ENCODE measurements around the gene TMEM125.

Gene TMEM125

DNA sequence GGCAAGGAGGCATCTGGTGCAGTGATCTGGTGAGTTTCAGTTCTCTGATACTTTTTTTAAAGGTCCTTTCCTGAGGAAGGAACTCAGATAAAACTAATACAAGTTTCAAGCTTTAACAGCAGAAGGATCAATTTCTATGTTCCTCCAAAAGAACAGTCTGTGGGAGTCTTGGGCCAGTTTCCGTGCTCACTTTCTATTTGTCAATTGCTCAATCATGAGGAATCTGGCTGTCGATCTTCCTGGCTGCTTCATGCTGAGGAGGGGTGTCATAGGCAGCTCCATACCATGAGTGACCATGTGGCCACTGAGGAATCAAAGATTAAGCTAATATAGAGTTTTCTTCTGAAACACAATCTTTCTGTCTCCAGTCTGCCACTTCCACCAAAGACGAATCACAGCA is 11.4 kb upstream of the TMEM125 start:
- Histone ChIP-seq H3K9ac (ENCODE audit: low read length in 5 of 5) (no peak overlapping the region), H3K4me1 (ENCODE audit: control insufficient read depth in 5 of 5, insufficient read depth in 5 of 5, low read length in 5 of 5) (peaks cover 0 to 14% (median 6%) of the 10 kb centered on the region in 5 donors), H3K27me3 (ENCODE audit: control insufficient read depth in 5 of 5, insufficient read depth in 4 of 5, low read length in 5 of 5) (no peaks in the 10 kb centered on the region), H3K9me3 (ENCODE audit: control insufficient read depth in 5 of 5, low read length in 5 of 5) (peaks cover 0 to 2% (median 0%) of the 10 kb centered on the region in 5 donors), H3K36me3 (ENCODE audit: control insufficient read depth in 5 of 5, insufficient read depth in 5 of 5, low read length in 5 of 5) (no peaks in the 10 kb centered on the region), H3K4me3 (ENCODE audit: low read depth in 1 of 5, low read length in 5 of 5) (no peak overlapping the region), H3K27ac (ENCODE audit: low read depth, low read length) (no peak overlapping the region)

DNA sequence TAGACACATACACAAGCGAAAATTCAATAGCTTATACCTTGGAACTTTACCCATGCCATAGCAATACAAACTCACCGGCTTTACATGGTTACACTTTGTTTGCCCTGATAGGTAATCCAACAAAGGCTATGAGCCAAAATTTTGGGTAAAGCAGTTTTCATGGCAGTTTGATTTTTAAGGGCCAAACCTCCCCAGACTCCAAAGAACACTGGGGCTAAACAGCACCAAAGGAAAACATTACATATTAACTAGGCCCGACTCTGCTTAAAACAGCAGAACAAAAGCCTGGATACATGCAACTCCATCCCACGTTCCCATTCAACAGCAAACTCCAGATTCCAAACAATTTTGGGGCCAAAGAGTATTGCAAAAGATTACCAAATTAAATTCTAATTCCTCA is 4.4 kb upstream of the TMEM125 start:
- H3K27me3 ChIP-seq (ENCODE audit: control insufficient read depth in 5 of 5, insufficient read depth in 4 of 5, low read length in 5 of 5): peaks cover 0 to 3% (median 0%) of the 10 kb centered on the region in 5 donors
- no peak overlapping the region for H3K4me3 ChIP-seq (ENCODE audit: low read depth in 1 of 5, low read length in 5 of 5)
- no peak overlapping the region for H3K9ac ChIP-seq (ENCODE audit: low read length in 5 of 5)
- peaks cover 0 to 11% (median 7%) of the 10 kb centered on the region in 5 donors for H3K4me1 ChIP-seq (ENCODE audit: control insufficient read depth in 5 of 5, insufficient read depth in 5 of 5, low read length in 5 of 5)
- peaks cover 0 to 3% (median 0%) of the 10 kb centered on the region in 5 donors for H3K9me3 ChIP-seq (ENCODE audit: control insufficient read depth in 5 of 5, low read length in 5 of 5)
- no peak overlapping the region for H3K27ac ChIP-seq (ENCODE audit: low read depth, low read length)
- no peaks in the 10 kb centered on the region for H3K36me3 ChIP-seq (ENCODE audit: control insufficient read depth in 5 of 5, insufficient read depth in 5 of 5, low read length in 5 of 5)

DNA sequence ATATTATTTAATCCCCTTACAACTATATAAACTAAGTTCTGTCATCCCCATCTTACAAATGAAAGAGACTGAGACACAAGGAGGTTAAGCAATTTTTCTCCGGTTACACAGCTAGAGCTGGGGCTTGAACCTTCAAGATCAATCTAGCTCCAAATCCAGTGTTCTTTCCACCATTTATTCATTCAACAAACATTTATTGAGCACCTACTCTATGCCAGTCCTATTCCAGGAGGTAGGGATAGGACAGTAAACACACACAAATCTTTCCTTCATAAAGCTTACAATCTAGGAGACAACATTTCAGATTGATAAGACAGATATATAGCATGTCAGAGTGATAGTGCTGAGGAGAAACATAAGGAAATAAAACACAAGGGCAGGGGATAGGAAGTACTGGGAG is 2.9 kb upstream of the TMEM125 start:
- no peak overlapping the region for H3K9ac ChIP-seq (ENCODE audit: low read length in 5 of 5)
- H3K27ac ChIP-seq (ENCODE audit: low read depth, low read length): no peak overlapping the region

DNA sequence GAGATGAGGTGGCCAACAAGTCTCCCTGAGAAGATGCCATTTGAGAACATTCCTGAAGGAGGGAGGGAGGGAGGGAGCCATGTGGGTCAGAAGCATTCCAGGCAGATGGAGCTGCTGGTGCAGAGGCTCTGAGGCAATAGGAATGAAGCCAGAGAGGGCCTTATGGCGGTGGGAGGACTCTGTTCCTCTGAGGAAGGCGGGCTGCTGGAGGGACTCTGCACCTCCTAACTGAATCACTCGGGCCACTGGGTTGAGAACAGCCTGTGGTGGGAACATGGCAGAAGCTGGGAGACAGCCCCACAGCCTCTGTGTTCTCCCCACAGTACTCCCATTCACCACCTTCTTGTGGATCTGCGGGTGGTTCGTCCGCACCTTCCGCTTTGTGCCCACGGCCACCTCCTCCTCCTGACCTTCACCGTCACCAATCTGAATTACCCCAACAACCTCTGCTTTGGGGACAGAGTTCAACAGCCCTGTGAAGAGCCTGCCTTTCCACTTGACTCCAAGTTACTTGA is 2.4 kb upstream of the TMEM125 start:
- Histone ChIP-seq H3K27ac (ENCODE audit: low read depth, low read length) (no peak overlapping the region), H3K4me3 (ENCODE audit: low read depth in 1 of 5, low read length in 5 of 5) (no peak overlapping the region), H3K36me3 (ENCODE audit: control insufficient read depth in 5 of 5, insufficient read depth in 5 of 5, low read length in 5 of 5) (no peaks in the 10 kb centered on the region), H3K9ac (ENCODE audit: low read length in 5 of 5) (no peak overlapping the region), H3K27me3 (ENCODE audit: control insufficient read depth in 5 of 5, insufficient read depth in 4 of 5, low read length in 5 of 5) (peaks cover 0 to 7% (median 0%) of the 10 kb centered on the region in 5 donors), H3K9me3 (ENCODE audit: control insufficient read depth in 5 of 5, low read length in 5 of 5) (peaks cover 0 to 3% (median 0%) of the 10 kb centered on the region in 5 donors), H3K4me1 (ENCODE audit: control insufficient read depth in 5 of 5, insufficient read depth in 5 of 5, low read length in 5 of 5) (peaks cover 0 to 12% (median 8%) of the 10 kb centered on the region in 5 donors)

More for the DNA sequence above, 2.9 kb upstream of the TMEM125 start:
- H3K4me3 ChIP-seq (ENCODE audit: low read depth in 1 of 5, low read length in 5 of 5): no peak overlapping the region
- H3K4me1 ChIP-seq (ENCODE audit: control insufficient read depth in 5 of 5, insufficient read depth in 5 of 5, low read length in 5 of 5): peaks cover 0 to 12% (median 8%) of the 10 kb centered on the region in 5 donors
- H3K9me3 ChIP-seq (ENCODE audit: control insufficient read depth in 5 of 5, low read length in 5 of 5): peaks cover 0 to 3% (median 0%) of the 10 kb centered on the region in 5 donors
- no peaks in the 10 kb centered on the region for H3K36me3 ChIP-seq (ENCODE audit: control insufficient read depth in 5 of 5, insufficient read depth in 5 of 5, low read length in 5 of 5)
- H3K27me3 ChIP-seq (ENCODE audit: control insufficient read depth in 5 of 5, insufficient read depth in 4 of 5, low read length in 5 of 5): peaks cover 0 to 7% (median 0%) of the 10 kb centered on the region in 5 donors

DNA sequence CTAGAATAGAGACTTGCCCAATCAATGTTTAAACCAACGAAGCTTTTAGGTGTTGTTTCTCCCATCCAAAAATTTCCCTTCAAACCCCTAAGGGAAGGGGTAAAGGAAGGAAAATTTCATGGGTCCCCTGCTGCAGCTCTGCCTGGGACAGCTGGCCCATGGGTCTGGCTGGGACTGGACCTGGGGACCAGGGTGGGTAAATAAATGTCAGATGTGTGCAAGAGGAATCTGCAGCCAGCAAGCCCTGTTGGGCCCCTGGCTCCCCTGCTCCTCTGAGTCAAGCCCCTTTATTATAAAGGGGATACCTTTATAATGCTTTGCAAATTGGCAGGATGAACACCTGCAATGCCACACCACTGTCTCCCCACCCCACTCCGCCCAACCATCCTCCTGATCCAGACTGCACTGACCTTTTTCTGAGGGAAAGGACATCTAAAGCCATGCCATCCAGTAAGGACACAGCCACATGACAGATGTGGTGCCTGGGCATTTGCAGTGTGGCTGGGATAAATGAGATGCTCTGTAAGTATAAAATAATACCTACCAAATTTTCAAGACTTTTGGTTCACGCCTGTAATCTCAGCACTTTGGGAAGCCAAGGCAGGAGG is 1.9 kb upstream of the TMEM125 start:
- peaks cover 0 to 12% (median 8%) of the 10 kb centered on the region in 5 donors for H3K4me1 ChIP-seq (ENCODE audit: control insufficient read depth in 5 of 5, insufficient read depth in 5 of 5, low read length in 5 of 5)
- H3K9ac ChIP-seq (ENCODE audit: low read length in 5 of 5): no peak overlapping the region
- no peak overlapping the region for H3K27ac ChIP-seq (ENCODE audit: low read depth, low read length)

DNA sequence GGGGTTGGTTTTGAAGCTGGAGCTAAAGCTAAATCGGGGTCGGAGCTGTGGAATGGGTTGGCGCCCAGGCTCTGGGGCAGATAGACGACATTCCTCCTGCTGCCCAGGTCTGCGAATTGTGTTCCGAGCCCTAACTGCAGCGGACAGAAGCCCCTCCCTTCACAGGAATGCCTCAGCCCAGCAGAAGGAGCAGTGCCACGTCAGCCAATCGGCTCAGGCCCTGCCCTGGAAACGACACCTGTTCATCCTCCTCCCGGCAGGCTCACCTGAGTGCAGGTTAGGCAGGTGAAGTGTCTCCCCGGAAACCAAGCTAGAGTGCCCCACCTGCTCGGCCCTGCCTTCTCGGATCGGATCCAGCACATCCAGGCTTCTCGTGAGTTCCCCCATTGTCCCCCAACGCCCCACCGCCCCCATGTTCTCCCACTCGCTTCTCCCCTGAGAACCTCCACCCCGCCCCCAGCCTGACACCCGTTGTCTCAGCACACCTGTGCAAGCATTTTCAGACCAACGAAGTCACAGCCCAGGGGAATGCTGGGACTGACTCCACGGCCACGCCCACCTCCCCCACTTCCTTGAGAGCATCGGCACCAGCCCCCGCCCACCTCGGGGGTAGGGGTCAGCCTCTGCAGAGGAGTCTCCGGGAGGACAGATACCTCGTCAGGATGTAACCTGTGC is 775 bp downstream of the TMEM125 start:
- peaks cover 0 to 21% (median 14%) of the 10 kb centered on the region in 5 donors for H3K4me1 ChIP-seq (ENCODE audit: control insufficient read depth in 5 of 5, insufficient read depth in 5 of 5, low read length in 5 of 5)

More for the DNA sequence above, 1.9 kb upstream of the TMEM125 start:
- peaks cover 0 to 7% (median 0%) of the 10 kb centered on the region in 5 donors for H3K27me3 ChIP-seq (ENCODE audit: control insufficient read depth in 5 of 5, insufficient read depth in 4 of 5, low read length in 5 of 5)
- peaks cover 0 to 3% (median 0%) of the 10 kb centered on the region in 5 donors for H3K9me3 ChIP-seq (ENCODE audit: control insufficient read depth in 5 of 5, low read length in 5 of 5)
- no peak overlapping the region for H3K4me3 ChIP-seq (ENCODE audit: low read depth in 1 of 5, low read length in 5 of 5)
- no peaks in the 10 kb centered on the region for H3K36me3 ChIP-seq (ENCODE audit: control insufficient read depth in 5 of 5, insufficient read depth in 5 of 5, low read length in 5 of 5)

DNA sequence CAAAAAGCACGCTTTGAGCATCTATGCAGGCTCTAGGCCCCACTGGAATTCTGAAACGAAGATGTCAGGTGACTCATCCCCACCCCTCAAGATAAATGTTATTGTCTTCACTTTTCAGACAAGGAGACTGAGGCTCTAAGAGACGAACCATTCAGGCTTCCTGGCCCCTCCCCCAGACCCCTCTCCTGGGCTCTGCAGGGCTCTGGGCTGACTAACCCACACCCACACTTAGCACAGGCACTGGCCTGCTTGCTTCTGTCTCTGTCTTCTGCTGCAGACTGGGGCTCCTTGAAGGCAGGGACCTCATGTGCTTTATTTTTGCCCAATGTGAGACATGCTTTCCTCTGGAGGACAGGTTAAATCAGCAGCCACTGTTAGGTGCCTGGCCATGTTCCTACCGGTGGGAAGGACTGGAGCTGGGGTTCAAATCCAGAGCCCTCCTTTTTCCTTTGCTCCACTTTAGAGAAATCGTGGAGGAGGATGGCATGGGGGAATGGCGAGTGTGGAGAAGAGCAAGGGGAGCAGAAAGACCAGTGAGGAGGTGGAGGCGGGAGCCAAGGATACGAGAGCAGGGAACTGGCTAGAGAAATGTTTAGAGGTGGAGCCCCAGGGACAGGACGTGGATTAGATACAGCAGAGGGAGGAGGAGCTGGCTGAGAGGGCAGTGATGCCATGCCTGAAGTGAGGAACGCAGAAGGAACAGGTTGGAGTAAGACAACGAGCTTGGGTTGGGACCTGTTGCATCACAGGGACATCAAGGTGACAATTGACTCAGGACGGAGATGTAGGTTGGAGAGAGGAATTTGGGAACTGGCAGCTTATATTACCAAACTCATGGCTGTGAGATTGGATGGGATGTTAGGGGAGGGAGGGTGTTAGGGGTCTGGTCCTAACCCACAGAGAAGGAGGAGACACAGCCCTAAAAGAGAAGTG is 1.7 kb downstream of the TMEM125 start:
- Histone ChIP-seq H3K27ac (ENCODE audit: low read depth, low read length) (no peak overlapping the region), H3K9me3 (ENCODE audit: control insufficient read depth in 5 of 5, low read length in 5 of 5) (no peaks in the 10 kb centered on the region), H3K4me3 (ENCODE audit: low read depth in 1 of 5, low read length in 5 of 5) (no peak overlapping the region), H3K27me3 (ENCODE audit: control insufficient read depth in 5 of 5, insufficient read depth in 4 of 5, low read length in 5 of 5) (peaks cover 0 to 7% (median 0%) of the 10 kb centered on the region in 5 donors), H3K9ac (ENCODE audit: low read length in 5 of 5) (no peak overlapping the region), H3K36me3 (ENCODE audit: control insufficient read depth in 5 of 5, insufficient read depth in 5 of 5, low read length in 5 of 5) (no peaks in the 10 kb centered on the region), H3K4me1 (ENCODE audit: control insufficient read depth in 5 of 5, insufficient read depth in 5 of 5, low read length in 5 of 5) (peaks cover 0 to 23% (median 15%) of the 10 kb centered on the region in 5 donors)

More for the DNA sequence above, 775 bp downstream of the TMEM125 start:
- H3K9me3 ChIP-seq (ENCODE audit: control insufficient read depth in 5 of 5, low read length in 5 of 5): no peaks in the 10 kb centered on the region
- peaks cover 0 to 7% (median 0%) of the 10 kb centered on the region in 5 donors for H3K27me3 ChIP-seq (ENCODE audit: control insufficient read depth in 5 of 5, insufficient read depth in 4 of 5, low read length in 5 of 5)
- H3K9ac ChIP-seq (ENCODE audit: low read length in 5 of 5): peak overlapping the region in 2 of 5 donors; percentile 10 to 19
- H3K36me3 ChIP-seq (ENCODE audit: control insufficient read depth in 5 of 5, insufficient read depth in 5 of 5, low read length in 5 of 5): no peaks in the 10 kb centered on the region
- H3K4me3 ChIP-seq (ENCODE audit: low read depth in 1 of 5, low read length in 5 of 5): no peak overlapping the region
- no peak overlapping the region for H3K27ac ChIP-seq (ENCODE audit: low read depth, low read length)

DNA sequence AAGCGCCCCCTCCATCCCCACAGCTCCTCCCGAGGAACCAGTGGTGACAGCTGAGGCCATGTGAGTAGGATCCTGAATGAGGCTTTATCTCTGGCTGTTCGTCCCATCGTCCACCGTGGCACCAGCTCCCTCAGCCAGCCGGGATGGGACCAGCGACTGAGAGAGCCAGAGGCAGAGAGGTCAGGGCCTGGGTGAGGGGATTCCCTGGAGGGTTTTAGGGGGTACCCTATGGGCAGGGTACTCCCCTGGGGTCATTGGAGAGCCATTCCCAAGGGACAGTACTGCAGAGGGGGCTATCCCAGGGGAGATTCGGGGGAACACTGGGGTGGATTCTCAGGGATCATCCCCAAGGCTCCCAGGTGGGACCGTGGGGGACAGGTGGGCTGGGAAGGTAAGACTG is 2.4 kb downstream of the TMEM125 start:
- H3K27ac ChIP-seq (ENCODE audit: low read depth, low read length): no peak overlapping the region
- H3K27me3 ChIP-seq (ENCODE audit: control insufficient read depth in 5 of 5, insufficient read depth in 4 of 5, low read length in 5 of 5): peaks cover 0 to 7% (median 0%) of the 10 kb centered on the region in 5 donors
- no peaks in the 10 kb centered on the region for H3K36me3 ChIP-seq (ENCODE audit: control insufficient read depth in 5 of 5, insufficient read depth in 5 of 5, low read length in 5 of 5)
- H3K4me3 ChIP-seq (ENCODE audit: low read depth in 1 of 5, low read length in 5 of 5): no peak overlapping the region
- no peak overlapping the region for H3K9ac ChIP-seq (ENCODE audit: low read length in 5 of 5)
- H3K4me1 ChIP-seq (ENCODE audit: control insufficient read depth in 5 of 5, insufficient read depth in 5 of 5, low read length in 5 of 5): peaks cover 0 to 28% (median 16%) of the 10 kb centered on the region in 5 donors
- H3K9me3 ChIP-seq (ENCODE audit: control insufficient read depth in 5 of 5, low read length in 5 of 5): no peaks in the 10 kb centered on the region

DNA sequence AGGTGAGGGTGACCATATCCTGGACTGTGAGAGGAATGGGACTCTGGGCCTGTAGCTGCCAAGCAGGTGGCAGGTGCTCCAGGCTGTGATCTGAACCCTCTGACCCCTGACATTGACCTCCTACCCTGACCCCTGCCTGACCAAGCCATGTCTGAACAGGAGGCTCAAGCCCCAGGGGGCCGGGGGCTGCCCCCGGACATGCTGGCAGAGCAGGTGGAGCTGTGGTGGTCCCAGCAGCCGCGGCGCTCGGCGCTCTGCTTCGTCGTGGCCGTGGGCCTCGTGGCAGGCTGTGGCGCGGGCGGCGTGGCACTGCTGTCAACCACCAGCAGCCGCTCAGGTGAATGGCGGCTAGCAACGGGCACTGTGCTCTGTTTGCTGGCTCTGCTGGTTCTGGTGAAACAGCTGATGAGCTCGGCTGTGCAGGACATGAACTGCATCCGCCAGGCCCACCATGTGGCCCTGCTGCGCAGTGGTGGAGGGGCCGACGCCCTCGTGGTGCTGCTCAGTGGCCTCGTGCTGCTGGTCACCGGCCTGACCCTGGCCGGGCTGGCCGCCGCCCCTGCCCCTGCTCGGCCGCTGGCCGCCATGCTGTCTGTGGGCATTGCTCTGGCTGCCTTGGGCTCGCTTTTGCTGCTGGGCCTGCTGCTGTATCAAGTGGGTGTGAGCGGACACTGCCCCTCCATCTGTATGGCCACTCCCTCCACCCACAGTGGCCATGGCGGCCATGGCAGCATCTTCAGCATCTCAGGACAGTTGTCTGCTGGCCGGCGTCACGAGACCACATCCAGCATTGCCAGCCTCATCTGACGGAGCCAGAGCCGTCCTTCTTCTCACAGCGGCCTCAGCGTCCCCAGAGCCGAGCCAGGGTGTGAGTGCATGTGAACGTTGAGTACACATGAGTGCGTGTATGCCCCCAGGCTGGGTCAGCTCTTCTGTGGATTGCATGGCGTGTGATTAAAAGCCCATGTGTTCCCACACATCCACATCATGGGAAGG is 3.1 kb downstream of the TMEM125 start:
- H3K27me3 ChIP-seq (ENCODE audit: control insufficient read depth in 5 of 5, insufficient read depth in 4 of 5, low read length in 5 of 5): peaks cover 0 to 7% (median 0%) of the 10 kb centered on the region in 5 donors
- no peak overlapping the region for H3K27ac ChIP-seq (ENCODE audit: low read depth, low read length)
- H3K9ac ChIP-seq (ENCODE audit: low read length in 5 of 5): no peak overlapping the region
- H3K4me1 ChIP-seq (ENCODE audit: control insufficient read depth in 5 of 5, insufficient read depth in 5 of 5, low read length in 5 of 5): peaks cover 0 to 25% (median 12%) of the 10 kb centered on the region in 5 donors
- H3K36me3 ChIP-seq (ENCODE audit: control insufficient read depth in 5 of 5, insufficient read depth in 5 of 5, low read length in 5 of 5): no peaks in the 10 kb centered on the region
- no peak overlapping the region for H3K4me3 ChIP-seq (ENCODE audit: low read depth in 1 of 5, low read length in 5 of 5)
- H3K9me3 ChIP-seq (ENCODE audit: control insufficient read depth in 5 of 5, low read length in 5 of 5): no peaks in the 10 kb centered on the region

Measured in subcutaneous abdominal adipose tissue (tissue), 5 donors.